ENCODE measurements around the gene HIF3A. TPM values are rescaled to one million over a fixed set of nuclear protein-coding genes. Genes with fewer than 3 reads are reported as not detected.
"Not testable (repeated sequence)": the region's sequence is repeated elsewhere in the genome, so short reads cannot be mapped to it uniquely, and the experiment has no call there.

Gene HIF3A
- total and polyA plus RNA-seq, 11 donors: 32.8 to 117 (median 63.4) TPM

- no peak for ATAC-seq
- Histone ChIP-seq H3K4me1 (no peaks in the 10 kb centered on the region), H3K36me3 (peaks cover 0 to 100% (median 82%) of the 10 kb centered on the region in 9 donors), H3K4me3 (no peak overlapping the region), H3K27me3 (no peaks in the 10 kb centered on the region), H3K9me3 (no peaks in the 10 kb centered on the region), H3K27ac (no peak overlapping the region)
- 71 to 84% (median 75%) methylated on average over 2 of the region's 2 CpGs for WGBS, 4 donors
- intact Hi-C loops (cut with DNase I): no loop called here
- no peak for DNase-seq
- TF ChIP-seq, protein P1, sequence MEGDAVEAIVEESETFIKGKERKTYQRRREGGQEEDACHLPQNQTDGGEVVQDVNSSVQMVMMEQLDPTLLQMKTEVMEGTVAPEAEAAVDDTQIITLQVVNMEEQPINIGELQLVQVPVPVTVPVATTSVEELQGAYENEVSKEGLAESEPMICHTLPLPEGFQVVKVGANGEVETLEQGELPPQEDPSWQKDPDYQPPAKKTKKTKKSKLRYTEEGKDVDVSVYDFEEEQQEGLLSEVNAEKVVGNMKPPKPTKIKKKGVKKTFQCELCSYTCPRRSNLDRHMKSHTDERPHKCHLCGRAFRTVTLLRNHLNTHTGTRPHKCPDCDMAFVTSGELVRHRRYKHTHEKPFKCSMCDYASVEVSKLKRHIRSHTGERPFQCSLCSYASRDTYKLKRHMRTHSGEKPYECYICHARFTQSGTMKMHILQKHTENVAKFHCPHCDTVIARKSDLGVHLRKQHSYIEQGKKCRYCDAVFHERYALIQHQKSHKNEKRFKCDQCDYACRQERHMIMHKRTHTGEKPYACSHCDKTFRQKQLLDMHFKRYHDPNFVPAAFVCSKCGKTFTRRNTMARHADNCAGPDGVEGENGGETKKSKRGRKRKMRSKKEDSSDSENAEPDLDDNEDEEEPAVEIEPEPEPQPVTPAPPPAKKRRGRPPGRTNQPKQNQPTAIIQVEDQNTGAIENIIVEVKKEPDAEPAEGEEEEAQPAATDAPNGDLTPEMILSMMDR (IDR thresholded peaks at IDR 0.05): no peak
- TF ChIP-seq POLR2A (IDR thresholded peaks at IDR 0.05): no peak
Measured at GRCh38 chr19:46317339-46317738, 20.5 kb downstream of the HIF3A start.

GRCh38 chr19:46319613-46320012 is 22.8 kb downstream of the HIF3A start:
- intact Hi-C loops (cut with DNase I): no loop called here
- H3K4me3 ChIP-seq: no peak overlapping the region
- DNase-seq: no peak
- H3K9me3 ChIP-seq: no peaks in the 10 kb centered on the region
- 80 to 96% (median 92%) methylated on average over 6 of the region's 6 CpGs for WGBS, 4 donors
- H3K36me3 ChIP-seq: peaks cover 0 to 100% (median 90%) of the 10 kb centered on the region in 9 donors
- no peak for TF ChIP-seq POLR2A (IDR thresholded peaks at IDR 0.05)
- TF ChIP-seq, protein P1 (IDR thresholded peaks at IDR 0.05): no peak
- H3K27me3 ChIP-seq: no peaks in the 10 kb centered on the region
- no peak overlapping the region for H3K27ac ChIP-seq
- no peak for ATAC-seq
- H3K4me1 ChIP-seq: no peaks in the 10 kb centered on the region

GRCh38 chr19:46320559-46320958 is 23.7 kb downstream of the HIF3A start:
- Histone ChIP-seq H3K9me3 (no peaks in the 10 kb centered on the region), H3K4me3 (no peak overlapping the region), H3K4me1 (peaks cover 0 to 1% (median 0%) of the 10 kb centered on the region in 12 donors), H3K27me3 (no peaks in the 10 kb centered on the region), H3K27ac (no peak overlapping the region), H3K36me3 (peaks cover 2 to 100% (median 96%) of the 10 kb centered on the region in 9 donors)
- peak in 1 of 4 donors; percentile 8 for ATAC-seq
- 94 to 99% (median 95%) methylated on average over 5 of the region's 5 CpGs for WGBS, 4 donors
- no peak for TF ChIP-seq POLR2A (IDR thresholded peaks at IDR 0.05)
- TF ChIP-seq, protein P1 (IDR thresholded peaks at IDR 0.05): no peak
- intact Hi-C loops (cut with DNase I): no loop called here
- DNase-seq: no peak

DNA sequence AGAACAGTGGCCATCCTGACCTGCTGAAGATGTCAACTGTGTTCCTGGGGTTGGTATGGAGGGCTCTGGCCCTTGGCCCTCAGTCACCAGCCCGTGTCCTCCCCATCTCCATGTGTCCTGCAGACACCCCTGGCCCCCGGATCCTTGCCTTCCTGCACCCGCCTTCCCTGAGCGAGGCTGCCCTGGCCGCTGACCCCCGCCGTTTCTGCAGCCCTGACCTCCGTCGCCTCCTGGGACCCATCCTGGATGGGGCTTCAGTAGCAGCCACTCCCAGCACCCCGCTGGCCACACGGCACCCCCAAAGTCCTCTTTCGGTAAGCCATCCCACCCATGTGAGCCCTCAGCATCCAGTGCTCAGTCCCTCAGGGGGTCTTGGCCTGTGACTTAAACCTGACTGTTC is 24.8 kb downstream of the HIF3A start:
- no peak overlapping the region for H3K4me3 ChIP-seq
- peaks cover 5 to 100% (median 98%) of the 10 kb centered on the region in 9 donors for H3K36me3 ChIP-seq
- no peak for DNase-seq
- TF ChIP-seq POLR2A (IDR thresholded peaks at IDR 0.05): no peak
- 90 to 96% (median 92%) methylated on average over 12 of the region's 12 CpGs for WGBS, 4 donors
- peaks cover 0 to 4% (median 0%) of the 10 kb centered on the region in 12 donors for H3K4me1 ChIP-seq
- peaks cover 0 to 8% (median 0%) of the 10 kb centered on the region in 12 donors for H3K9me3 ChIP-seq
- intact Hi-C loops (cut with DNase I): no loop called here
- H3K27ac ChIP-seq: no peak overlapping the region
- ATAC-seq: peak in 2 of 4 donors; percentile 11 to 36
- no peaks in the 10 kb centered on the region for H3K27me3 ChIP-seq

GRCh38 chr19:46323227-46323626 is 26.4 kb downstream of the HIF3A start:
- ATAC-seq; H3K4me1 ChIP-seq; H3K27ac ChIP-seq; intact Hi-C loops (cut with DNase I); H3K4me3 ChIP-seq; H3K27me3 ChIP-seq; DNase-seq: not testable (repeated sequence)
- Histone ChIP-seq H3K36me3 (peaks cover 5 to 100% (median 98%) of the 10 kb centered on the region in 9 donors), H3K9me3 (peaks cover 0 to 22% (median 0%) of the 10 kb centered on the region in 12 donors)
- WGBS, 4 donors: 88 to 89% (median 89%) methylated on average over 9 of the region's 9 CpGs

Data from heart left ventricle (tissue), 16 donors.